GM21528 (cell line): ENCODE measurements around the gene NAALADL2.

Source experiments
- ATAC-seq: cut with Tn5 transposase; IDR thresholded peaks from one replicate; pipeline ENCODE4 v1.9.1; 2021; ENCODE audit warnings: mild to moderate bottlenecking, moderate library complexity; ENCODE audit not compliant: unreplicated experiment, low FRiP score

NAALADL2 gene

GRCh38 chr3:174959556-174960065 is 100.5 kb downstream of the NAALADL2 start:
- no peak for ATAC-seq

DNA sequence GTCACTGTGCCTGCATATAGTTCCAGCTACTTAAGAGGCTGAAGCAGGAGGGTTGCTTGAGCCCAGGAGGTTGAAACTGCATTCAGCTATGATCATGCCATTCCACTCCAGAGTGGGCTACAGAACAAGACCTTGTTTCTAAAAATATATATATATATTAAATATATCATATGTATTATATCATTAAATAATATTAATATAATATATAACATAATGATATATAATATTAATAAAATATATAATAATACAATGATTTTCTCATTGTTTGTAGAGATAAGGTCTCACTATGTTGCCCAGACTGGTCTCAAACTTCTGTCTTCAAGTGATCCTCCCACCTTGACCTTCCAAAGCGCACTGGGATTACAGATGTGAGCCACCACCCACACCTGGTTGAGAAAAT is 101.8 kb downstream of the NAALADL2 start:
- no peak for ATAC-seq

DNA sequence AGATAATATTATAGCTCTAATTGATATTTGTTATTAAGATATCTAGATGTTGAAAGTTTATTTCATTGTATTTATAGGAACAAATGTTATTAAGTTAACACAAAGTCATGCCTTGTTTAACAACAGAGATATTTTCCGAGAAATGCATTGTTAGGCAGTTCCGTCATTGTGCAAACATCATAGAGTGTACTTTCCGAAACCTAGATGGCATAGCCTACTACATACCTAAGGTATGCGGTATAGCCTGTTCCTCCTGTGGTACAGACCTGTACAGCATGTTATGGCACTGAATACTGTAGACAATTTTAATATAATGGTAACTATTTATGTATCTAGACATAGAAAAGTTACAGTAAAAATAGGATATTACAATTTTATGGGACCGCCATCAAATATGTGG is 114.3 kb downstream of the NAALADL2 start:
- no peak for ATAC-seq

GRCh38 chr3:174986685-174987084 is 127.6 kb downstream of the NAALADL2 start:
- ATAC-seq, result no peak

- ATAC-seq, result no peak
These were observed 142.0 kb downstream of the NAALADL2 start for GRCh38 chr3:175001091-175001490.

- no peak for ATAC-seq
These were observed 143.6 kb downstream of the NAALADL2 start for GRCh38 chr3:175002732-175003143.

DNA sequence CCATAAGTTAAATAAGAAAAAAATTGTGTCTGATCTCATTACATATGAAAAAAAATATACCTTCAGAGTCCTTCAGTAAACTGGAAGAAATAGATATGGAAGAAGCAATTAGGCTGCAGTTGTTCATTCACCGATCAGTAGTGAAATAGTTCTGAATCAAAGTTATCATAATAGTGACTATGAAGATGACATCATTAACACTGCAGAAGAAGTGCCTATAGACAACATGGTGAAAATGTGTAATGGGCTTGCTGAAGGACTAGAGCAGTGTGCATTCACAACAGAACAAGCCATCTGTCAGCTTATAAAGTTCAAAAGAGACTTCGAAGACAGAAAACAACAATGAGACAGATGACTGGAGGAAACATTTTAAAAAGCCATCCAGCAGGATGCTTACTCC is 144.5 kb downstream of the NAALADL2 start:
- ATAC-seq, result no peak

GRCh38 chr3:175005193-175005592 is 146.1 kb downstream of the NAALADL2 start:
- no peak for ATAC-seq

- ATAC-seq, result no peak
These were observed 146.7 kb downstream of the NAALADL2 start for GRCh38 chr3:175005881-175006280.

DNA sequence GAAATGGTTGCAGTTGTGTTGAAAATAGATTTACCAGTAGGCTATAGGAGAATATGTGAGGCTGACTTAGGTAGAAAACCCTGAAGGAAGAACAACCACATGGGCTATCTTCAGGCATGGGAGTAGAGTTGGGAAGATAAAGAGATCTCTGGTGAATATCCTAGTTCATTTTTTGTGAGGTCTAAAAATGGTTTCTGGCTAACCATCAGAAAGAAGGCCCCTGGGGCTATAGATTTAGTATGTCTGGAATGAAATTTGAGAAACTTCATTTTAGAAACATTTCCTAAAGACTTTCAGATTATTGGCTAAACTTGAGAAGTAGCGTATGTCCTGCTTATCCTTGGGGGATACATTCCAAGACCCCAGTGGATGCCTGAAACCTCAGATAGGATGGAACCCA is 148.2 kb downstream of the NAALADL2 start:
- no peak for ATAC-seq

DNA sequence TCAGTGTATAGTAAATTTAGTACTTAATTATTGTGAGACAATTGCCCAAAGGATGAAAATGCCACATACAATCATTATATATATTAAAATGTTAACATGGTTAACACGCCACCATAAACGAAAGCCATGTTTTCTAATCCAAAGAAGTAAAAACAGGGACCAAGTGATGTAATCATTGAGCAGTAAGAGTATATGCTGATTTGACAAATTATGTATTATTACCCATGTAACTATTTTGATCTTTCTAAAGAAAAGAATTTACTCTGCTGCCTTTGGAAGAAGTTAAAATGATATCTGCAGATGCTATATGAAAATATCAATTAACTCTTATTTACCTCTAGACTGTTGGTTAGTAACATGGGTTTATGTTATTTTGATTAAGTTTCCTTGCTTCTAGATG is 150.2 kb downstream of the NAALADL2 start:
- no peak for ATAC-seq

- no peak for ATAC-seq
These were observed 156.0 kb downstream of the NAALADL2 start for GRCh38 chr3:175015056-175015635.

GRCh38 chr3:175018946-175019727 is 160.0 kb downstream of the NAALADL2 start:
- ATAC-seq, result no peak

DNA sequence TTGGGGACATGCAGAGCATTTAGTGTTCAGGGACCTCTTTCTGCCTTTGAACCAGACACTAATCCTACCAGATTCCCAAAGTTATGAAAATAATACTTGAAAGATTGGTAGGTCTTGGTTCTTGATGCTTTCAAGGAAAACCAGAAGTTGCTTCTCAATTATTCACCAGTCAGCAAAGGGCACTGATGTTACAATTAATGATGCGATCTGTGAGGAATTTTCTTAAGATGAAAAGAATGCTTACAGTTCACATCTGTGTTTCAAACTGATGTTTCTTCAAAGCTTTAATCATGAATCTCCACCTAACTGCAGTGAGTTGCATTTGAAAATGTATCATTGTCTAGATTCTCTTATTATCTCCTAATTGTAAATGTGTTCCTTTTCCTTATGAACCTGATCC is 161.0 kb downstream of the NAALADL2 start:
- no peak for ATAC-seq

GRCh38 chr3:175029828-175030227 is 170.7 kb downstream of the NAALADL2 start:
- ATAC-seq, result no peak

DNA sequence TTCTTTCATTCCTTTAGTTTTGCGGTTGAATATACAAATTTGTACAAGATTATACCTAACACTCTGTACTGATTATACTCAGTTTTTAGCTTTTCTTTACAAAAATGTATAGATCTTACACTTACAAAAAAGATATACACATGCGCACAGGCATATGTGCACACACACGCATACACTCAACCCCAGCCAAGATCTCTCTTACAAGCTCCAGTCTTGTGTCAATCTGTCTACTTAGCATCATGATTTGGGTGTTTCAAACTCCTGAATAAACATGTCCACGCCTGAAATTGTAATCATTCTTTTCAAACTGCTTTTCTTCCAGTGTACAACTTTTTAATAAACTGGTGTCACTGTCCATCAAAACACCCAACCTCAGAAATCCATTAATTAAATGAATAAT is 180.7 kb downstream of the NAALADL2 start:
- no peak for ATAC-seq

DNA sequence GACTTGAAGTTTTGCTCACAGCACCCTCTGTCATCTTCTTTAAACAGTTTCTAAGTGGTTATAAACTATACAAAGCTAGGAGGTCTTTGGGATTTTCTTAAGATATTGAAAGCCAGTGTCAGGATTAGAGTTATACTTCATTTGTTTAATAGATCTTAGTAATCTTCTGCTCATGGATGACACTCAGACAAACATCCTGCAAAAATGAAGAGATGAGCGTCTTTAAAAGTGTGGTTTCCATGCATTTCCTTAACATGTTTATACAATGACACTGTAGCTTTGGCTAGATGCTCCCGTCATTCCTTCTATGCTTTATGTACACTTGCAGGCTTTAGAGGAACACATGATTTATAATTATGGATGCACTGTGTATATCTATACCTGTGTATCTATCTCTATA is 182.2 kb downstream of the NAALADL2 start:
- ATAC-seq, result no peak

DNA sequence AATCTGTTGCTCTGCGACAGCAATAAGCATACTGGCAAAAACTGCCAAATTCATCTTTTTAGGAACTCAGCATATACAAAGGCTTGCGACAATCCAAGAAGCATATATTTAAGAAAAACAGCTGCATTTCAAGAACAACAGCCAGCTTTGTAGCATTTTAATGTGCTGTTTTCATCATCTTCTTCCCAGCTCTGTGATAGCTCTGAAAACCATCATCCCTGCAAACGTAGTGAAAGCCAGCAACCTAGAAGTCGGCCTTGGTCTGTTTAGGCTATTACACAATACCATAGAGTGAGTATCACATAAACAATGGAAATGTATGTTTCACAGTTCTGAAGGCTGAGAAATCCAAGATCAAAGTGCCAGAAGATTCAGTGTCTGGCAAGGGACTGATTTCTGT is 187.5 kb downstream of the NAALADL2 start:
- no peak for ATAC-seq

GRCh38 chr3:175047786-175048185 is 188.7 kb downstream of the NAALADL2 start:
- ATAC-seq, result no peak

DNA sequence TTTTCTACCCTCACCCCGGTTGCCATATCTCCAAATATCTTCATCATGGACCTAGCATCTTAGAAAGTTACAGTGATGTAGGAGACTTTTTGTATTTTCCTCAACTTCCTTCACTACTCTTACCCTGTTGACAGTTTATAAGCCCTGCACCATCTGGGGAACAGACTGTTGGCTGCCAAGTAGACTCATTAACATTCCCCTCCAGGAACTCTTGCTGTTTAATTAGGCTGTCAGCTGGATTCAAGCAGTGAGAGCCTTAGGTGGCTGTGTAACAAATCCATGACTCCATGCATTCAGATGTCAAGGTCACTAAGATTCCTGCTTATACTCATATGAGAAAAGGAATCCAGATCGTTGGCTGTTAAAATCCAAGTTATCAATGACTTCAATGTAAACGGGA is 198.3 kb downstream of the NAALADL2 start:
- ATAC-seq, result no peak

DNA sequence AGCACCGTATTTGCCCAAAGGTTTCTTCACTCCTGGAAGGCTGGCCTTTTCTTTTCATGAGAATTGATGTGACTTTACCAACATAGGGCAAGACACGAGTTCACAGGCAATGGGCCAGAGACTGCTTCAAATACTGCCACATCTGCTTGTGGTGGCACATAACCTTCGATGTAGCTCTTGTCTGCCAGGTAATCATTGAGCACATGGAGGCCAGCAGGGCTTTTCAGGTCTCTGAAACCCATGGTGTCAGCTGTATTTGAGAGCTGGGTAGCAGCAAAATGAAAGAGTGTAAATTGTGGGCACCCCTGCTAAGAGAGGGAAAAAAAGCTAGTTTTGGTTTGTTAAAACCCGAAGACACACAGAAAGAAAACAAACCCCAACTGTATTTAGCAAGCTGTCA is 200.7 kb downstream of the NAALADL2 start:
- no peak for ATAC-seq

GRCh38 chr3:175065497-175065896 is 206.4 kb downstream of the NAALADL2 start:
- ATAC-seq, result no peak
